ENCODE data around the gene CD52. TPM values are rescaled to one million over a fixed set of nuclear protein-coding genes. Genes with fewer than 3 reads are reported as not detected.

Gene CD52
- total and polyA plus RNA-seq, 10 donors, result 206 to 3,726 (median 316) TPM

GRCh38 chr1:26351590-26352337, 34.0 kb downstream of the CD52 start:
- peaks cover 0 to 13% (median 0%) of the 10 kb centered on the region in 7 donors for H3K27me3 ChIP-seq (replicated peaks in 1 of 7)
- H3K4me1 ChIP-seq, result no peaks in the 10 kb centered on the region
- H3K36me3 ChIP-seq, result no peaks in the 10 kb centered on the region
- intact Hi-C loops (cut with DNase I; ENCODE audit: low total_unique reads), result no loop called here
- TF ChIP-seq CTCF (IDR thresholded peaks at IDR 0.05 in 8 of 11, conservative IDR thresholded peaks at IDR 0.05 in 3 of 11) (no peak), POLR2AphosphoS5 (IDR thresholded peaks at IDR 0.05) (no peak), POLR2A (IDR thresholded peaks at IDR 0.05) (no peak)
- no peak for DNase-seq
- 87 to 92% (median 87%) methylated on average over 10 to 12 of the region's 12 CpGs for WGBS, 5 donors
- no peak overlapping the region for H3K27ac ChIP-seq
- H3K4me3 ChIP-seq, result no peak overlapping the region
- H3K9me3 ChIP-seq, result no peaks in the 10 kb centered on the region

GRCh38 chr1:26352338-26352679, 34.6 kb downstream of the CD52 start:
- H3K4me1 ChIP-seq, result no peaks in the 10 kb centered on the region
- TF ChIP-seq POLR2A (IDR thresholded peaks at IDR 0.05) (no peak), CTCF (IDR thresholded peaks at IDR 0.05 in 8 of 11, conservative IDR thresholded peaks at IDR 0.05 in 3 of 11) (no peak), POLR2AphosphoS5 (IDR thresholded peaks at IDR 0.05) (no peak)
- intact Hi-C loops (cut with DNase I; ENCODE audit: low total_unique reads), result no loop called here
- no peaks in the 10 kb centered on the region for H3K36me3 ChIP-seq
- H3K27ac ChIP-seq, result no peak overlapping the region
- whole genome bisulfite sequencing, 5 donors, result 88 to 93% (median 89%) methylated on average over 5 of the region's 5 CpGs
- no peak overlapping the region for H3K4me3 ChIP-seq
- DNase-seq, result no peak
- H3K9me3 ChIP-seq, result no peaks in the 10 kb centered on the region
- H3K27me3 ChIP-seq (replicated peaks in 1 of 7), result peaks cover 0 to 18% (median 0%) of the 10 kb centered on the region in 7 donors

DNA sequence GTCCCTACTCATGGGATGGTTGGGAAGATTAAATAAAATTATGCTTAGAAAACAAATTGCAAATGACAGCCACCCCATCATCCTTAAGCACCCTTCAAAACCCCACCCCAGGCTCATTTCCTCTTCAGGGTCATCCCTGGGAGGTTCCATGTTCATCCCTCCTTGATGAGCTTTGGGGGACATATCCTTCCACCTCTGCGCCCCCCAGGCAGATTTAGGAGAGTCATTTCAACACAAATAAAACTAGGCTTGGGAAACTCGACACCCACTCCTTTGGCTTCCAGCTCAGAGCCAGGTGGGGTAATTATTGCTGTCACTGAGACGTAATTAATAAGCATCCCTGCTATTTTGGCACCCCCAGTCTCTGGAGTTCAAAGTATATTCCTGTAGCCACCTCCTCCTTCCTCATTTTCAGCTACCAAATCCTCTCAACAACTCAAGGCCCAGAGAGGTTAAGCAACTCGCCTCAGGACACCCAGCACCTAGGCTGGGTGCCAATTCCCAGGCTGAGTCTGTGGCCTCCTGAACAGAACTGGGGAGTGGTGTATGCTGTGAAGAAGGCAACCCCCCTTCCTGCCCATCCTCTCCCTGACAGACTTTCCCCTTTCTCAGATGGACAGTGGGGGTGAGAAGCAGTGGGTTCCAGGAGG, 35.6 kb downstream of the CD52 start:
- 82 to 90% (median 89%) methylated on average over 4 of the region's 4 CpGs for WGBS, 5 donors
- H3K27me3 ChIP-seq (replicated peaks in 1 of 7), result peaks cover 0 to 28% (median 2%) of the 10 kb centered on the region in 7 donors
- intact Hi-C loops (cut with DNase I; ENCODE audit: low total_unique reads), result no loop called here
- no peak for DNase-seq
- H3K36me3 ChIP-seq, result no peaks in the 10 kb centered on the region
- no peak for TF ChIP-seq CTCF (IDR thresholded peaks at IDR 0.05 in 8 of 11, conservative IDR thresholded peaks at IDR 0.05 in 3 of 11)
- no peak for TF ChIP-seq POLR2AphosphoS5 (IDR thresholded peaks at IDR 0.05)
- no peak for TF ChIP-seq POLR2A (IDR thresholded peaks at IDR 0.05)
- H3K4me3 ChIP-seq, result no peak overlapping the region
- H3K4me1 ChIP-seq, result no peaks in the 10 kb centered on the region
- no peaks in the 10 kb centered on the region for H3K9me3 ChIP-seq
- no peak overlapping the region for H3K27ac ChIP-seq

Measured in spleen (tissue), 11 donors.